Esophagus squamous epithelium (tissue), 4 donors: ENCODE measurements around the gene FAR1.

Experiments used
- CTCF ChIP-seq, 6 experiments: fragments of 450-650 bp in 4 of 6; fragments of 200-600 bp in 2 of 6; sonication (generic) in 2 of 6; IDR thresholded peaks; one replicate each; pipeline ENCODE4 v1.5.1; 2016 to 2019; ENCODE audit warnings: antibody characterized with exemption in 6 of 6, mild to moderate bottlenecking in 4 of 6, moderate library complexity in 4 of 6
- POLR2A ChIP-seq, 4 donors: fragments of 450-650 bp; IDR thresholded peaks; one replicate each; pipeline ENCODE4 v1.6.1; 2017; ENCODE audit warnings: antibody characterized with exemption in 4 of 4, mild to moderate bottlenecking in 4 of 4, moderate library complexity in 3 of 4

- TF ChIP-seq CTCF (IDR thresholded peaks at IDR 0.05) (no peak), POLR2A (IDR thresholded peaks at IDR 0.05) (no peak)
These were observed 8.1 kb downstream of the FAR1 start for GRCh38 chr11:13676576-13676975.
